ENCODE data around the gene CEP41.

DNA sequence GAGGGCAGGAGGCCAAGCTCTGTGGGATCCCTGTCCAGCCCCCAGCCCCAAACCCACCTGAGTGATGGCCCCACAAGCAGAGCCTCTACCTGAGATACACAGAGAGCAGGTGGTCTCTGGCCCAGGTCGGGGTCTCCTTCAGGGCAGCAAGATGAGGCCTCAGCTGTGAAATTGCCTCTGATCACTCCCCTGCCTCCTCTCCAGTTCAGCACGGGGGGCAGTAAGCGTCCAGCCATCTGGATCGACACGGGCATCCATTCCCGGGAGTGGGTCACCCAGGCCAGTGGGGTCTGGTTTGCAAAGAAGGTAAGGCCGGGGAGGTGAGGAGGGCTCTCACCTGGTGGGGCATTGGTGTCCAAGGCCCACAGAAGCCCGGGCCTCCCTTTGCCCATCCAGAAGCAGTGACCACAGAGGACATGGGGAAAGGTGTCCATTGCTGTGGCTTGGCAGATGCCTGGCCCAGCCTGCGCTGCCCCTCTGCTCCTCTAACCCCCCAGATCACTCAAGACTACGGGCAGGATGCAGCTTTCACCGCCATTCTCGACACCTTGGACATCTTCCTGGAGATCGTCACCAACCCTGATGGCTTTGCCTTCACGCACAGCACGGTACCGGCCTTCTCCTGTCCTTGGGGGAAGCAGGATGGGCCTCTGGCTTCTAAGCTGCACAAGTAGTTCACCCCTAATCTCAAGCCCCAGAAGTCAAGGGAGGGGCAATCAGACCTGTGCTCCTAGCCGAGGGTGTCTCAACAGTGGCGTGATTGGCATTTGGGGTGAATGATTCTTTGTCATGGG, 57.4 kb downstream of the CEP41 start:
- TF ChIP-seq EP300 (conservative IDR thresholded peaks at IDR 0.05; ENCODE audit: poor library complexity, severe bottlenecking) = no peak
- TF ChIP-seq, protein P1, sequence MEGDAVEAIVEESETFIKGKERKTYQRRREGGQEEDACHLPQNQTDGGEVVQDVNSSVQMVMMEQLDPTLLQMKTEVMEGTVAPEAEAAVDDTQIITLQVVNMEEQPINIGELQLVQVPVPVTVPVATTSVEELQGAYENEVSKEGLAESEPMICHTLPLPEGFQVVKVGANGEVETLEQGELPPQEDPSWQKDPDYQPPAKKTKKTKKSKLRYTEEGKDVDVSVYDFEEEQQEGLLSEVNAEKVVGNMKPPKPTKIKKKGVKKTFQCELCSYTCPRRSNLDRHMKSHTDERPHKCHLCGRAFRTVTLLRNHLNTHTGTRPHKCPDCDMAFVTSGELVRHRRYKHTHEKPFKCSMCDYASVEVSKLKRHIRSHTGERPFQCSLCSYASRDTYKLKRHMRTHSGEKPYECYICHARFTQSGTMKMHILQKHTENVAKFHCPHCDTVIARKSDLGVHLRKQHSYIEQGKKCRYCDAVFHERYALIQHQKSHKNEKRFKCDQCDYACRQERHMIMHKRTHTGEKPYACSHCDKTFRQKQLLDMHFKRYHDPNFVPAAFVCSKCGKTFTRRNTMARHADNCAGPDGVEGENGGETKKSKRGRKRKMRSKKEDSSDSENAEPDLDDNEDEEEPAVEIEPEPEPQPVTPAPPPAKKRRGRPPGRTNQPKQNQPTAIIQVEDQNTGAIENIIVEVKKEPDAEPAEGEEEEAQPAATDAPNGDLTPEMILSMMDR (IDR thresholded peaks at IDR 0.05; ENCODE audit: poor library complexity, severe bottlenecking) = no peak
- no peak for TF ChIP-seq RAD21 (conservative IDR thresholded peaks at IDR 0.05)

Measured in neural cell (in vitro differentiated cells).